ENCODE measurements around the gene REXO1.

GRCh38 chr19:1814833-1815604 is 33.3 kb downstream of the REXO1 start:
- TF ChIP-seq CTCF (IDR thresholded peaks at IDR 0.05; ENCODE audit: borderline replicate concordance, extremely low read depth, low read length, poor library complexity, severe bottlenecking) (no peak), EZH2 (IDR thresholded peaks at IDR 0.05; ENCODE audit: borderline replicate concordance, low read depth, low read length, severe bottlenecking) (no peak)
